Common myeloid progenitor, CD34-positive (primary cell): Measurements from ENCODE around the gene ABLIM2.

Experiments used
- CTCF ChIA-PET: fragments of 350-600 bp; sonication (Branson Sonifier 250); formaldehyde crosslinking; loops from one replicate; lab custom pipeline; 2021; ENCODE audit warnings: antibody characterized with exemption; lab: Charles Lee
- POLR2A ChIA-PET: fragments of 350-600 bp; sonication (Branson Sonifier 250); formaldehyde crosslinking; loops from one replicate; lab custom pipeline; 2021; ENCODE audit warnings: antibody characterized with exemption; lab: Charles Lee
- DNase-seq, 3 donors: peaks; one replicate each; pipeline versions ENCODE4 v3.0.0 to v3.0.0-alpha.2; 2013
- H3K27ac ChIP-seq, 2 experiments: 1 replicate in 1 of 2; 2 replicates in 1 of 2; pipeline ENCODE4 v1.7.0; 2013; ENCODE audit warnings: inconsistent platforms in 2 of 2, low read length in 2 of 2, mild to moderate bottlenecking in 2 of 2, low read depth in 1 of 2, moderate library complexity in 1 of 2; ENCODE audit not compliant: severe bottlenecking in 2 of 2, insufficient read depth in 1 of 2, poor library complexity in 1 of 2
- H3K27me3 ChIP-seq, 5 experiments: replicated peaks in 2 of 5; 1 replicate in 3 of 5; 2 replicates in 2 of 5; pipeline versions ENCODE4 v1.6.1 to v1.7.0; 2013; ENCODE audit warnings: low read length in 4 of 5, mild to moderate bottlenecking in 2 of 5, moderate library complexity in 2 of 5, inconsistent platforms in 1 of 5; ENCODE audit not compliant: insufficient read depth in 5 of 5, control insufficient read depth in 4 of 5
- H3K36me3 ChIP-seq, 4 experiments: 1 replicate in 2 of 4; 2 replicates in 2 of 4; pipeline versions ENCODE4 v1.6.1 to v1.7.0; 2013; ENCODE audit warnings: low read length in 3 of 4, control low read depth in 1 of 4, mild to moderate bottlenecking in 1 of 4; ENCODE audit not compliant: control insufficient read depth in 4 of 4, insufficient read depth in 4 of 4
- H3K4me1 ChIP-seq, 4 experiments: 1 replicate in 3 of 4; 2 replicates in 1 of 4; pipeline versions ENCODE4 v1.6.1 to v1.7.1; 2013; ENCODE audit warnings: low read length in 3 of 4, mild to moderate bottlenecking in 3 of 4, control low read depth in 1 of 4, inconsistent platforms in 1 of 4, moderate library complexity in 1 of 4; ENCODE audit not compliant: control insufficient read depth in 4 of 4, insufficient read depth in 4 of 4; ENCODE audit errors: control extremely low read depth in 1 of 4
- H3K4me3 ChIP-seq, 7 experiments: 1 replicate in 4 of 7; 2 replicates in 3 of 7; pipeline versions ENCODE4 v1.5.1 to v1.7.0; 2013; ENCODE audit warnings: mild to moderate bottlenecking in 7 of 7, low read length in 6 of 7, moderate library complexity in 6 of 7, inconsistent platforms in 2 of 7, low read depth in 2 of 7, control low read depth in 1 of 7; ENCODE audit not compliant: insufficient read depth in 4 of 7, control insufficient read depth in 1 of 7; ENCODE audit errors: extremely low read depth in 1 of 7
- H3K9me3 ChIP-seq, 5 experiments: 1 replicate in 4 of 5; 2 replicates in 1 of 5; pipeline versions ENCODE4 v1.6.1 to v1.7.1; 2013; ENCODE audit warnings: low read length in 4 of 5, mild to moderate bottlenecking in 2 of 5, inconsistent platforms in 1 of 5, low read depth in 1 of 5, moderate library complexity in 1 of 5; ENCODE audit not compliant: control insufficient read depth in 4 of 5, insufficient read depth in 2 of 5; ENCODE audit errors: control extremely low read depth in 1 of 5
- WGBS: methylation state at CpG from one replicate; pipeline ENCODE4 v1.1.5; 2013; ENCODE audit not compliant: insufficient coverage; 5-methylcytosine and 5-hydroxymethylcytosine counted together

The ABLIM2 gene

GRCh38 chr4:8165374-8165896, 6.8 kb upstream of the ABLIM2 start:
- CTCF ChIA-PET = interaction anchor here (1.3 kb wide), 1 partner anchor 62 kb away, joined by 3 read pairs; no protein-coding TSS in a partner anchor
- H3K27me3 ChIP-seq = peaks cover 0 to 9% (median 4%) of the 10 kb centered on the region in 5 experiments
- peaks cover 0 to 6% (median 2%) of the 10 kb centered on the region in 4 experiments for H3K4me1 ChIP-seq
- peaks cover 0 to 10% (median 4%) of the 10 kb centered on the region in 5 experiments for H3K9me3 ChIP-seq
- 92% methylated on average over 6 of the region's 6 CpGs for WGBS
- POLR2A ChIA-PET = no interaction called here
- no peak for DNase-seq
- H3K4me3 ChIP-seq = no peak overlapping the region
- no peaks in the 10 kb centered on the region for H3K36me3 ChIP-seq
- H3K27ac ChIP-seq = no peak overlapping the region

DNA sequence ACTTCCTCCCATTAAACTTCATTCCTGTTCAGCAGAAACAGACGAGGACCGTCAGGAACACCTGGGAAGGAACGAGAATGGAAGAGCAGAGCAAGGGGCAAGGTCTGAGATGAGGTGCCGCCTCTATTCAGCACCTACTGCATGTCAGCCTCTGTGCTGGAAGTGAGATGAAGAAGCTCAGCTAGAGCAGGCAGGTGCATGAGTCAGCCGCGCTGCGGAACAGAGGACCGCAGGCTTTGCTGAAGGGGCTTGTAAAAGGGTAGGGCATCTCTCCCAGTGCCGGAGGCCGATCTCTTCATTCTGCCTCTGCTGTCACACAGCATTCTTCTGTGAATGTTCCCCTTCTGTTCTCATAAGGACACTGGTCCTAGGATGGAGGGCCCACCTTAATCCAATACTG, 6.1 kb upstream of the ABLIM2 start:
- 96% methylated on average over 10 of the region's 10 CpGs for WGBS

GRCh38 chr4:8164194-8164565, 5.6 kb upstream of the ABLIM2 start:
- CTCF ChIA-PET = no interaction called here
- no peak overlapping the region for H3K4me3 ChIP-seq
- peaks cover 0 to 11% (median 7%) of the 10 kb centered on the region in 4 experiments for H3K4me1 ChIP-seq
- WGBS = 94% methylated on average over 7 of the region's 9 CpGs
- H3K27ac ChIP-seq = no peak overlapping the region
- H3K27me3 ChIP-seq = peaks cover 0 to 17% (median 10%) of the 10 kb centered on the region in 5 experiments
- no peak for DNase-seq
- peaks cover 0 to 10% (median 4%) of the 10 kb centered on the region in 5 experiments for H3K9me3 ChIP-seq
- H3K36me3 ChIP-seq = no peaks in the 10 kb centered on the region
- POLR2A ChIA-PET = no interaction called here

More for the DNA sequence above, 6.1 kb upstream of the ABLIM2 start:
- Histone ChIP-seq H3K4me3 (no peak overlapping the region), H3K9me3 (peaks cover 0 to 10% (median 4%) of the 10 kb centered on the region in 5 experiments), H3K27me3 (peaks cover 0 to 14% (median 8%) of the 10 kb centered on the region in 5 experiments), H3K4me1 (peaks cover 0 to 6% (median 2%) of the 10 kb centered on the region in 4 experiments), H3K27ac (no peak overlapping the region), H3K36me3 (no peaks in the 10 kb centered on the region)
- POLR2A ChIA-PET = no interaction called here
- CTCF ChIA-PET = no interaction called here
- DNase-seq = no peak

DNA sequence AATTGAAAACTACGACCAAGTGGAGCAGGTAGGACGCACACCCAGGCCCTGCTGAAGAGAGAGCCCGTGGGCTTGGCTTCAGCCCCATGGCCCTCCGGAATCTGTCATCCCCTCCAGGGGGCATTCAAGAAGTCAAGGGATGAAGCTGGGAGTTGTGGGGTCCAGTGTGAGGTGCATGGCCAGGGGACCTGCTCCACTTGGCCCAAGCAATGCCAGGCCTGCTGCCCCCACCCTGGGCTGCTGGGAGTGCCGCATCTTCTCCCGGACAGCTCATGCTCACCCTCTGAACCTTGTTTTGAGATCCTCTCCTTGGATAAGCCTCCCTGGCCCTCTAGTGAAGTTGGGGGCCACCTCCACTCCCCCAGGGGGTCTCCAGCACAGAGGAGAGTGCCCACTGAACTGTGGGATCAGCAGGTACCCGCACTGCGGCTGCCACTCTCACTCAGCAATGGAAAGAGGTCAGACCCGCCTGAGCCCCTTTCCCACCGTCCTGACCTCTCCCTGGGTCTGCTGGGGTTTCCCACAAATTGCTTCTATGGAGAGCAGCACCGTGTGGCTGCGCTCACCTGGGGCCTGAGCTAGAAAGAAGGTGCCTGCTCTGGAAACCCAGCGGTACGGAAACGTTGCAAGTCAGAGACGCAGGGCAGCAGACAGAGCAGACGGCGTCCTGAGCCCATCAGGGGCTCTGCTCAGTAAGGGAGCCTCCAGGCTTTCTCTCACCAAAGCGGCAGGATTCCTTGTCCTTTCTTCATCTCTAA, 5.0 kb upstream of the ABLIM2 start:
- H3K27me3 ChIP-seq = peaks cover 0 to 17% (median 10%) of the 10 kb centered on the region in 5 experiments
- peaks cover 0 to 4% (median 4%) of the 10 kb centered on the region in 5 experiments for H3K9me3 ChIP-seq
- peaks cover 0 to 14% (median 10%) of the 10 kb centered on the region in 4 experiments for H3K4me1 ChIP-seq
- H3K36me3 ChIP-seq = no peaks in the 10 kb centered on the region
- H3K4me3 ChIP-seq = no peak overlapping the region
- no peak overlapping the region for H3K27ac ChIP-seq
- ChIA-PET CTCF (no interaction called here), POLR2A (no interaction called here)
- WGBS = 92% methylated on average over 19 of the region's 19 CpGs
- DNase-seq = no peak

DNA sequence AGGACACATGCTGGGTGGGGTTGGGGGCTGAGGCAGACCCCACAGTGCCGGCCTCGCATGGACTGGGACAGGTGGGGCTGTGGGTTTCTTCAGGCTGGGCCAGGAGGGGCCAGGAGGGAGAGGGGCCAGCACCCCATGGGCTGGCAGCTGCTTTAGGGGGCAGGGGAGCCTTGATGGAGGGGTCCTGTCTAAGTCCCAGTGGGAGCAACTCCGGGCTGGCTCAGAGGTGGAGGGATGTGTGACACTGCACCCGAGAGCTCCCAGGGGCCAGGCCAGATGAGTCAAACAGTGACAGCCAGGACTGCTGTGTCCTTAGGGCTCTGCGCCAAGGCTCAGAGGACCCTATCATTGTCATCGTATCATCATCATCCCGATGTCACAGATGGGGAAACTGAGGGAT, 4.4 kb upstream of the ABLIM2 start:
- Histone ChIP-seq H3K27ac (no peak overlapping the region), H3K4me1 (peaks cover 0 to 17% (median 15%) of the 10 kb centered on the region in 4 experiments), H3K27me3 (peaks cover 0 to 20% (median 14%) of the 10 kb centered on the region in 5 experiments), H3K9me3 (no peaks in the 10 kb centered on the region), H3K36me3 (no peaks in the 10 kb centered on the region), H3K4me3 (no peak overlapping the region)
- 91% methylated on average over 7 of the region's 7 CpGs for WGBS
- POLR2A ChIA-PET = no interaction called here
- CTCF ChIA-PET = no interaction called here
- DNase-seq = no peak

DNA sequence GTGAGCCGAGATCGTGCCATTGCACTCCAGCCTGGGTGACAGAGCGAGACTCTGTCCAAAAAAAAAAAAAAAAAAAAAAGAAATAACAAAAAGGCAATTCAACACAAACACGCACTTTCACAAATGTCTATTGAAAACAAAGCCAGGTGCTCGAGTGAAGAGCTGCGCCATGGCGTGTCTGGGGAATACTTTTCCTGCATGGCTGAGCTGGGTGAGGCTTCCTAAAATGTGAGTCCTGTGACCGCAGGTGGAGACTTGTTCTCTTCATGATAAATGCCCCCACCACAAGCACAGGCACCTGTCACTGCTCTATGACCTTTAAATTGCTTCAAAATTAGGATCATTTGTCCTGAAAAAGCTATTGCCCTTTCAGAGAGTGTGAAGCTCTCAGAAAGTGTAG, 4.0 kb upstream of the ABLIM2 start:
- Histone ChIP-seq H3K27me3 (peaks cover 0 to 24% (median 17%) of the 10 kb centered on the region in 5 experiments), H3K36me3 (no peaks in the 10 kb centered on the region), H3K9me3 (no peaks in the 10 kb centered on the region), H3K4me1 (peaks cover 0 to 18% (median 15%) of the 10 kb centered on the region in 4 experiments), H3K4me3 (no peak overlapping the region), H3K27ac (no peak overlapping the region)
- POLR2A ChIA-PET = no interaction called here
- DNase-seq = peak in 1 of 3 donors; percentile 39
- WGBS = 90% methylated on average over 5 of the region's 8 CpGs
- CTCF ChIA-PET = no interaction called here

GRCh38 chr4:8160572-8160971, 2.0 kb upstream of the ABLIM2 start:
- Histone ChIP-seq H3K27me3 (peaks cover 0 to 41% (median 24%) of the 10 kb centered on the region in 5 experiments), H3K9me3 (no peaks in the 10 kb centered on the region), H3K4me3 (no peak overlapping the region), H3K27ac (no peak overlapping the region), H3K36me3 (no peaks in the 10 kb centered on the region), H3K4me1 (peaks cover 0 to 18% (median 16%) of the 10 kb centered on the region in 4 experiments)
- ChIA-PET CTCF (interaction anchor here (1.2 kb wide), 1 partner anchor 16 kb away, joined by 6 read pairs; no protein-coding TSS in a partner anchor), POLR2A (no interaction called here)
- WGBS = 84% methylated on average over 3 of the region's 3 CpGs
- DNase-seq = no peak
